ENCODE results near the gene CNTNAP2.

GRCh38 chr7:148380596-148381419 lies 2264.2 kb downstream of the CNTNAP2 start:
- TF ChIP-seq SNRNP70 (optimal IDR thresholded peaks at IDR 0.05; ENCODE audit: low read depth, low read length) (no peak), ZFP36 (IDR thresholded peaks at IDR 0.05; ENCODE audit: low read depth, low read length, partially characterized antibody) (no peak)
